Measurements from ENCODE around the gene CDH13.

The CDH13 gene

GRCh38 chr16:82843606-82844271, 217.0 kb downstream of the CDH13 start:
- DNase-seq (ENCODE audit: extremely low spot score) = no peak
- POLR2A ChIA-PET = no interaction called here
- CTCF ChIA-PET = no interaction called here

GRCh38 chr16:82845116-82845515, 218.3 kb downstream of the CDH13 start:
- no peak for DNase-seq (ENCODE audit: extremely low spot score)
- ChIA-PET CTCF (no interaction called here), POLR2A (no interaction called here)
- TF ChIP-seq CTCF (IDR thresholded peaks at IDR 0.05; ENCODE audit: control extremely low read depth, extremely low read depth, low read depth, missing control alignments) = no peak

More at GRCh38 chr16:82843606-82844271, 217.0 kb downstream of the CDH13 start:
- no peak for TF ChIP-seq CTCF (IDR thresholded peaks at IDR 0.05; ENCODE audit: control extremely low read depth, extremely low read depth, low read depth, missing control alignments)

GRCh38 chr16:82846806-82847205, 220.0 kb downstream of the CDH13 start:
- CTCF ChIA-PET = no interaction called here
- no peak for DNase-seq (ENCODE audit: extremely low spot score)
- no peak for TF ChIP-seq CTCF (IDR thresholded peaks at IDR 0.05; ENCODE audit: control extremely low read depth, extremely low read depth, low read depth, missing control alignments)
- POLR2A ChIA-PET = no interaction called here

GRCh38 chr16:82848013-82848412, 221.2 kb downstream of the CDH13 start:
- CTCF ChIA-PET = no interaction called here
- no peak for DNase-seq (ENCODE audit: extremely low spot score)
- TF ChIP-seq CTCF (IDR thresholded peaks at IDR 0.05; ENCODE audit: control extremely low read depth, extremely low read depth, low read depth, missing control alignments) = no peak
- POLR2A ChIA-PET = no interaction called here

- CTCF ChIA-PET = no interaction called here
- POLR2A ChIA-PET = no interaction called here
- DNase-seq (ENCODE audit: extremely low spot score) = no peak
- no peak for TF ChIP-seq CTCF (IDR thresholded peaks at IDR 0.05; ENCODE audit: control extremely low read depth, extremely low read depth, low read depth, missing control alignments)
Measured at GRCh38 chr16:82852388-82853008, 225.7 kb downstream of the CDH13 start.

- TF ChIP-seq CTCF (IDR thresholded peaks at IDR 0.05; ENCODE audit: control extremely low read depth, extremely low read depth, low read depth, missing control alignments) = no peak
- CTCF ChIA-PET = no interaction called here
Measured at GRCh38 chr16:82855471-82855870, 228.7 kb downstream of the CDH13 start.

More at GRCh38 chr16:82855471-82855870, 228.7 kb downstream of the CDH13 start:
- DNase-seq (ENCODE audit: extremely low spot score) = no peak
- POLR2A ChIA-PET = no interaction called here

All from GM10248 (cell line).